ENCODE measurements around the gene C11orf52.

DNA sequence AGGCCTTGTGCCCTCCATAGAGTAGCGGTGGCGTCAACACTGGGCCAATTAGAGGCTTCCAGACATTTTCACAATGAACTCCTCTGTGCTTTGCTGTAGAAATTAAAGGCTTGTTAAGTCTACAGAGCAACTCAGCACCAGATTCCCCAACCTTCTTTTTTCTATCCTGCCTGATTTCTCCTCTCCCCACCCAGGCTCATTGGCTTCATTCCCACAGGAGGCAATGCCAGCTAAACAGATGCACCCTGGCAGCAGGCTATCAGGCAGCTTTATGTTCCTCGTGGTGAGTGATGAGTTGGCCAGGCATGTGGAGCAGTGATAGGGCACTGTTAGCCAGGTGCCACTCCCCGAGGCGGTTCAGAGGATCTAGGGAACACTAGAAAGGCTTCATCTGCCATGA lies 23.2 kb downstream of the C11orf52 start:
- TF ChIP-seq CTCF (IDR thresholded peaks at IDR 0.05; ENCODE audit: insufficient read depth, low read length): no peak
- TF ChIP-seq POLR2AphosphoS5 (IDR thresholded peaks at IDR 0.05; ENCODE audit: low read depth): no peak

All from HL-60 (cell line).